Astrocyte (in vitro differentiated cells and primary cell): ENCODE data around the gene DNAH6. TPM values are rescaled to one million over a fixed set of nuclear protein-coding genes. Genes with fewer than 3 reads are reported as not detected.

Source experiments
- DNase-seq: peaks from one replicate; pipeline ENCODE4 v3.0.0-alpha.2; 2010; ENCODE audit warnings: low read depth
- FAIRE-seq: peaks from 2 replicates; lab custom pipeline; 2011; peaks lifted over from hg19 to GRCh38; lab: Jason Lieb, UNC
- H2AFZ ChIP-seq: 2 replicates; pipeline ENCODE4 v1.6.0; 2012; ENCODE audit warnings: low read depth, low read length, inconsistent platforms
- H3K27ac ChIP-seq: 2 replicates; pipeline ENCODE4 v1.5.1; 2011; ENCODE audit warnings: low read depth, low read length, inconsistent platforms
- H3K27me3 ChIP-seq: 2 replicates; pipeline ENCODE4 v1.6.0; 2011; ENCODE audit warnings: low read length, inconsistent platforms; ENCODE audit not compliant: insufficient read depth
- H3K36me3 ChIP-seq: 2 replicates; pipeline ENCODE4 v1.5.1; 2011; ENCODE audit warnings: low read length, inconsistent platforms; ENCODE audit not compliant: insufficient read depth
- H3K4me1 ChIP-seq: 2 replicates; pipeline ENCODE4 v1.5.1; 2011; ENCODE audit warnings: low read length, inconsistent platforms; ENCODE audit not compliant: insufficient read depth
- H3K4me2 ChIP-seq: 2 replicates; pipeline ENCODE4 v1.6.0; 2012; ENCODE audit warnings: low read length, inconsistent platforms
- H3K4me3 ChIP-seq: 2 replicates; pipeline ENCODE4 v1.5.1; 2011; ENCODE audit warnings: low read depth, mild to moderate bottlenecking, low read length, inconsistent platforms; ENCODE audit not compliant: insufficient read depth
- H3K79me2 ChIP-seq: 2 replicates; pipeline ENCODE4 v1.6.0; 2012; ENCODE audit warnings: mild to moderate bottlenecking, low read length, inconsistent platforms; ENCODE audit not compliant: insufficient read depth
- H3K9ac ChIP-seq: 2 replicates; pipeline ENCODE4 v1.6.0; 2012; ENCODE audit warnings: mild to moderate bottlenecking, low read length, inconsistent platforms
- H3K9me3 ChIP-seq: 2 replicates; pipeline ENCODE4 v1.5.1; 2012; ENCODE audit warnings: low read depth, mild to moderate bottlenecking, low read length, inconsistent platforms; ENCODE audit not compliant: insufficient read depth
- H4K20me1 ChIP-seq: 2 replicates; pipeline ENCODE4 v1.6.0; 2012; ENCODE audit warnings: low read length, inconsistent platforms; ENCODE audit not compliant: insufficient read depth
- H3K27ac Mint-ChIP-seq: one replicate; pipeline ENCODE4 v1.8.0; 2021; ENCODE audit warnings: mild to moderate bottlenecking, mixed read lengths; ENCODE audit not compliant: unreplicated experiment
- H3K27me3 Mint-ChIP-seq: one replicate; pipeline ENCODE4 v1.8.0; 2021; ENCODE audit warnings: low read depth, mixed read lengths; ENCODE audit not compliant: unreplicated experiment
- H3K36me3 Mint-ChIP-seq: one replicate; pipeline ENCODE4 v1.8.0; 2021; ENCODE audit warnings: low read depth, mixed read lengths; ENCODE audit not compliant: unreplicated experiment
- H3K4me1 Mint-ChIP-seq: one replicate; pipeline ENCODE4 v1.8.0; 2021; ENCODE audit warnings: low read depth, mixed read lengths; ENCODE audit not compliant: unreplicated experiment
- H3K4me3 Mint-ChIP-seq: one replicate; pipeline ENCODE4 v1.8.0; 2021; ENCODE audit warnings: mild to moderate bottlenecking, moderate library complexity, mixed read lengths; ENCODE audit not compliant: unreplicated experiment
- H3K9me3 Mint-ChIP-seq: one replicate; pipeline ENCODE4 v1.8.0; 2021; ENCODE audit warnings: mild to moderate bottlenecking, mixed read lengths; ENCODE audit not compliant: unreplicated experiment
- EZH2 ChIP-seq: IDR thresholded peaks from 2 replicates; pipeline ENCODE4 v1.6.1; 2012; ENCODE audit warnings: mild to moderate bottlenecking, low read length, inconsistent platforms; ENCODE audit not compliant: insufficient read depth
- total RNA-seq: library from RNA; stranded (reverse); gene quantifications from 2 replicates; pipeline ENCODE4 v1.2.1, GENCODE V29; 2021
- TF ChIP-seq, protein P1 (sequence below): IDR thresholded peaks from 2 replicates; pipeline ENCODE4 v1.5.1; 2011; ENCODE audit warnings: low read depth, mild to moderate bottlenecking, inconsistent platforms, low read length, moderate library complexity; ENCODE audit not compliant: insufficient read depth

DNAH6 gene
- total RNA-seq, 1 donor from 2014 or later, result 0.20 TPM

DNA sequence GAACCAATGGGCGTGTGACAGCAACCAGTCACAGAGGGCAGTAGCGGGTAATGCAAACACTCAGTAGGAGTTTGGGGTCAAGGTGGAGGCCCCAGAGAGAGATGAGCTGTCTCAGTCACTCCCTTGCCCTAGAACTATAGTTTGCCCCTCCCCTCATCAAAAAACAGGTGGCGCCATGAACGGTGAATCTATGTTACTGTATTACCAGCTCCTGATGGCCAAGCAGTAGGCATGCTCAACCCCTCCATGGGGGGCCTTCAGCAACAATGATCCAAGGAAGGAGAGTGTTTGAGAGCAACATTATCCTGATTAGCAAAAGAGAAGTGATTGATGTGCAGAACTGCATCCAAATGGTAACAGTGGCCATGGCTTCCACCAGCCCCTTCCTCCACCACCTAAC, 334.2 kb downstream of the DNAH6 start:
- no peak overlapping the region for H3K9ac ChIP-seq
- Mint-ChIP-seq H3K36me3 (no peaks in the 10 kb centered on the region), H3K27me3 (peaks cover 14% of the 10 kb centered on the region), H3K4me3 (no peak overlapping the region), H3K9me3 (peaks cover 5% of the 10 kb centered on the region), H3K4me1 (peaks cover 7% of the 10 kb centered on the region), H3K27ac (no peak overlapping the region)
- H3K4me2 ChIP-seq, result no peak overlapping the region
- H3K36me3 ChIP-seq, result no peaks in the 10 kb centered on the region
- no peaks in the 10 kb centered on the region for H4K20me1 ChIP-seq
- TF ChIP-seq EZH2, result no peak
- TF ChIP-seq, protein P1, sequence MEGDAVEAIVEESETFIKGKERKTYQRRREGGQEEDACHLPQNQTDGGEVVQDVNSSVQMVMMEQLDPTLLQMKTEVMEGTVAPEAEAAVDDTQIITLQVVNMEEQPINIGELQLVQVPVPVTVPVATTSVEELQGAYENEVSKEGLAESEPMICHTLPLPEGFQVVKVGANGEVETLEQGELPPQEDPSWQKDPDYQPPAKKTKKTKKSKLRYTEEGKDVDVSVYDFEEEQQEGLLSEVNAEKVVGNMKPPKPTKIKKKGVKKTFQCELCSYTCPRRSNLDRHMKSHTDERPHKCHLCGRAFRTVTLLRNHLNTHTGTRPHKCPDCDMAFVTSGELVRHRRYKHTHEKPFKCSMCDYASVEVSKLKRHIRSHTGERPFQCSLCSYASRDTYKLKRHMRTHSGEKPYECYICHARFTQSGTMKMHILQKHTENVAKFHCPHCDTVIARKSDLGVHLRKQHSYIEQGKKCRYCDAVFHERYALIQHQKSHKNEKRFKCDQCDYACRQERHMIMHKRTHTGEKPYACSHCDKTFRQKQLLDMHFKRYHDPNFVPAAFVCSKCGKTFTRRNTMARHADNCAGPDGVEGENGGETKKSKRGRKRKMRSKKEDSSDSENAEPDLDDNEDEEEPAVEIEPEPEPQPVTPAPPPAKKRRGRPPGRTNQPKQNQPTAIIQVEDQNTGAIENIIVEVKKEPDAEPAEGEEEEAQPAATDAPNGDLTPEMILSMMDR, result no peak
- no peak overlapping the region for H3K4me3 ChIP-seq
- no peak overlapping the region for H3K27ac ChIP-seq
- H2AFZ ChIP-seq, result no peak overlapping the region
- peaks cover 4% of the 10 kb centered on the region for H3K27me3 ChIP-seq
- no peaks in the 10 kb centered on the region for H3K9me3 ChIP-seq
- DNase-seq (no peak), FAIRE-seq (no peak)
- H3K4me1 ChIP-seq, result peaks cover 9% of the 10 kb centered on the region
- no peaks in the 10 kb centered on the region for H3K79me2 ChIP-seq

DNA sequence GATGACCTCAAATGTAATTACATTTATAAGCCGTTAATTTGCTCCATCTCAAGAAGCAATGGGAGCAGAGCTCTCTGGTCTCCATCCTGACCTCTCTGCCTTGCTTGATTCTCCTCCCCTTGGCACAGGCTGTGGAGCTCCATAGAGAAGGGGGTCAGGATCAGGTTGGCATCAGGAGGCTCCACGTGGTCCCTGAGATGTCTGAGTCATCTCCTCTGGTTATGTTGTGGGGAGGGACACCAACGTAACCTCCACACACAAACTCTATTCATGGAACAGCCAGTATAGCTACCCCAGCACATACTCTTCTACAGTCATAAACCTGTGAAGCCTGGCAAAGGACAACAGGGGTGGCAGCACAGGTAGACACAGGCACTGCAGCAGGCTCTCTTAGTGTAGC, 335.6 kb downstream of the DNAH6 start:
- H3K27ac ChIP-seq, result no peak overlapping the region
- peaks cover under 1% of the 10 kb centered on the region for H3K4me1 ChIP-seq
- H3K27ac Mint-ChIP-seq, result no peak overlapping the region
- H3K27me3 ChIP-seq, result peaks cover 4% of the 10 kb centered on the region
- no peak overlapping the region for H3K4me3 Mint-ChIP-seq
- no peaks in the 10 kb centered on the region for H4K20me1 ChIP-seq
- no peak overlapping the region for H2AFZ ChIP-seq
- H3K36me3 ChIP-seq, result no peaks in the 10 kb centered on the region
- H3K9ac ChIP-seq, result no peak overlapping the region
- FAIRE-seq (no peak), DNase-seq (no peak)
- no peaks in the 10 kb centered on the region for H3K79me2 ChIP-seq
- no peaks in the 10 kb centered on the region for H3K9me3 ChIP-seq
- TF ChIP-seq, protein P1, result no peak
- TF ChIP-seq EZH2, result no peak
- H3K9me3 Mint-ChIP-seq, result peaks cover 7% of the 10 kb centered on the region
- peaks cover 22% of the 10 kb centered on the region for H3K27me3 Mint-ChIP-seq
- no peak overlapping the region for H3K4me3 ChIP-seq
- no peak overlapping the region for H3K4me2 ChIP-seq
- no peaks in the 10 kb centered on the region for H3K4me1 Mint-ChIP-seq
- peaks cover 3% of the 10 kb centered on the region for H3K36me3 Mint-ChIP-seq

DNA sequence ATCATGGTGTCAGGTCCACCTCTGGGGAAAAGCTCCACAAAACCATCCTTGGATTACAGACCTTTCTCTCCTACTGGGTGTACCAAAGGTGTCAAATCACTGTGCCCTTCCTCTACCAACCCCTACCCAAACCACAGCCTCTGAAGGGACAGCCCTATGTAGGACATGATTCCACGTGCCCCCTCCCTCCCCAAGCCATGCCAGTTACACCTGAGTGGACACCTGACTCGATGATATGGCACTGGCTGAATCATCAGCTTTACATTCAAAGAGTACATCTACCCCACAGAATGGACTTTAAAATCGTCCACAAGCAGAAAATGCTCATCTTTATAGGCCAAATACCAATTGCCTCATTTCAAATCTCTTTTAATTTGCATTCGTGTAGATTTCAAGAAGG, 338.6 kb downstream of the DNAH6 start:
- H3K27me3 Mint-ChIP-seq, result peaks cover 31% of the 10 kb centered on the region
- Histone ChIP-seq H3K27ac (no peak overlapping the region), H2AFZ (no peak overlapping the region), H3K4me1 (no peaks in the 10 kb centered on the region), H3K79me2 (no peaks in the 10 kb centered on the region), H3K27me3 (peaks cover 6% of the 10 kb centered on the region), H3K9ac (no peak overlapping the region), H3K36me3 (no peaks in the 10 kb centered on the region), H4K20me1 (no peaks in the 10 kb centered on the region), H3K4me3 (no peak overlapping the region), H3K9me3 (no peaks in the 10 kb centered on the region), H3K4me2 (no peak overlapping the region)
- H3K9me3 Mint-ChIP-seq, result peaks cover 5% of the 10 kb centered on the region
- H3K4me3 Mint-ChIP-seq, result no peak overlapping the region
- H3K27ac Mint-ChIP-seq, result no peak overlapping the region
- FAIRE-seq (no peak), DNase-seq (no peak)
- H3K4me1 Mint-ChIP-seq, result no peaks in the 10 kb centered on the region
- no peak for TF ChIP-seq EZH2
- TF ChIP-seq, protein P1, result no peak
- peaks cover 3% of the 10 kb centered on the region for H3K36me3 Mint-ChIP-seq
